ENCODE measurements around the gene ROBO3. TPM values are rescaled to one million over a fixed set of nuclear protein-coding genes. Genes with fewer than 3 reads are reported as not detected.
A peak's percentile ranks its signal among the peaks of the same experiment; 100 is the strongest.

ROBO3 gene
- total RNA-seq, 1 experiment from 2014 or later = 21.3 TPM

DNA sequence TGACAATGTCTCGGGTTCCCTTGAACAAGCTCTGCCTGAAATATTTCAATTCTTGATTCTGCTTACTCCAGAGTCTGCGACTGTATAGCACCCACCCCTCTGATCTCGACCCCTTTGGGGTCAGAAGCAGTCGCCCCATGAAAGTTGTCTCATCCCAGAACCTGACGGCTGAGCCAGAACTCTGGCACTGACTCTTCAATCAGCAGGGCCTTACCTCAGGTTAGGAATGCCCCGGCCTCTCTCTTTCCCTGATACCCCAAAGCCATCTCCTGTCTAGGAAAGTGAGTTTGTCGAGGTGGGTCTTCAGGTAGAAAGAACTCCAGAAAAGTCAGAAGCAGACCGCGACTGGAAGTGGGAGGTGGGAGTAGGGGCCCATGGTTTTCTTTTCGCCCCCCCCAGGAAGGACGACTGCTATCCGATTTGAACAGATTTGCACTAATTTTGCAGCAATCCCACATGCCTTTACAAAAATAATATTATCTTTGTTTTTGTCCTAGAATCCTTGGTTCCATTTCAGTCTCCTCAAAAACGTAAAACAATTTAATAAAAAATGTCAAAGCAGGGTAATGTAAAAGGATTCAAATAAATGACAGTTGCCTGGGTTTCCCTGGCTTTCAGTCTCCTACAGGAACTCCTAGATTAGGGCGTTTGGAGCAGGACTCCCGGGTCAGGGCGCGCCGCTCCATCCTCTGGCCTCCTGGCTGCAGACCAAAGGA is 898 bp upstream of the ROBO3 start (continued):
- TF ChIP-seq, protein P1, sequence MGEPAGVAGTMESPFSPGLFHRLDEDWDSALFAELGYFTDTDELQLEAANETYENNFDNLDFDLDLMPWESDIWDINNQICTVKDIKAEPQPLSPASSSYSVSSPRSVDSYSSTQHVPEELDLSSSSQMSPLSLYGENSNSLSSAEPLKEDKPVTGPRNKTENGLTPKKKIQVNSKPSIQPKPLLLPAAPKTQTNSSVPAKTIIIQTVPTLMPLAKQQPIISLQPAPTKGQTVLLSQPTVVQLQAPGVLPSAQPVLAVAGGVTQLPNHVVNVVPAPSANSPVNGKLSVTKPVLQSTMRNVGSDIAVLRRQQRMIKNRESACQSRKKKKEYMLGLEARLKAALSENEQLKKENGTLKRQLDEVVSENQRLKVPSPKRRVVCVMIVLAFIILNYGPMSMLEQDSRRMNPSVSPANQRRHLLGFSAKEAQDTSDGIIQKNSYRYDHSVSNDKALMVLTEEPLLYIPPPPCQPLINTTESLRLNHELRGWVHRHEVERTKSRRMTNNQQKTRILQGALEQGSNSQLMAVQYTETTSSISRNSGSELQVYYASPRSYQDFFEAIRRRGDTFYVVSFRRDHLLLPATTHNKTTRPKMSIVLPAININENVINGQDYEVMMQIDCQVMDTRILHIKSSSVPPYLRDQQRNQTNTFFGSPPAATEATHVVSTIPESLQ (CRISPR knock-in tag; IDR thresholded peaks at IDR 0.05) = no peak
- TF ChIP-seq, protein P2, sequence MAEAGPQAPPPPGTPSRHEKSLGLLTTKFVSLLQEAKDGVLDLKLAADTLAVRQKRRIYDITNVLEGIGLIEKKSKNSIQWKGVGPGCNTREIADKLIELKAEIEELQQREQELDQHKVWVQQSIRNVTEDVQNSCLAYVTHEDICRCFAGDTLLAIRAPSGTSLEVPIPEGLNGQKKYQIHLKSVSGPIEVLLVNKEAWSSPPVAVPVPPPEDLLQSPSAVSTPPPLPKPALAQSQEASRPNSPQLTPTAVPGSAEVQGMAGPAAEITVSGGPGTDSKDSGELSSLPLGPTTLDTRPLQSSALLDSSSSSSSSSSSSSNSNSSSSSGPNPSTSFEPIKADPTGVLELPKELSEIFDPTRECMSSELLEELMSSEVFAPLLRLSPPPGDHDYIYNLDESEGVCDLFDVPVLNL (CRISPR knock-in tag; IDR thresholded peaks at IDR 0.05; ENCODE audit: borderline replicate concordance, low read depth) = no peak

DNA sequence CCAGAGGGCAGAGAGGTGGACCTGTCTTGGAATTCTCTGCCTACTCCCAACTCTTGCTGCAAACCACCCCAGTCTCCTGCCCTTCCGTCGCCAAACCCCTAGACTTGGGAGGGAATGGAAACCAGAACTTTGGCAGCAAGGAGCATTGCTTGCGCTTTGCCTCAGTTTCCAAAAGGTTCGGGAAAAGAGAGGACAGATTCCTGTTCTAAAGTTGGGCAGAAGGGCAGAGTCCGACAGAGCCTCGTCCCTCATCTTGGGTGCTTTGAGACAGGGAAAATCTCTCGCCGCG is 396 bp upstream of the ROBO3 start:
- no peak for ATAC-seq
- Mint-ChIP-seq H3K27me3 (ENCODE audit: low read depth) (peaks cover 99% of the 10 kb centered on the region), H3K36me3 (no peaks in the 10 kb centered on the region), H3K4me3 (peak overlapping the region; percentile 60), H3K27ac (no peak overlapping the region), H3K9me3 (no peaks in the 10 kb centered on the region), H3K4me1 (peaks cover 40% of the 10 kb centered on the region)
- CTCF ChIA-PET = interaction anchor here (1.3 to 3.3 kb wide), 11 partner anchors 12 to 225 kb away, joined by 3 to 66 read pairs (median 12); partner anchors contain the start of gene MSANTD2
- no peak for DNase-seq (ENCODE audit: low spot score)
- TF ChIP-seq, protein P3, sequence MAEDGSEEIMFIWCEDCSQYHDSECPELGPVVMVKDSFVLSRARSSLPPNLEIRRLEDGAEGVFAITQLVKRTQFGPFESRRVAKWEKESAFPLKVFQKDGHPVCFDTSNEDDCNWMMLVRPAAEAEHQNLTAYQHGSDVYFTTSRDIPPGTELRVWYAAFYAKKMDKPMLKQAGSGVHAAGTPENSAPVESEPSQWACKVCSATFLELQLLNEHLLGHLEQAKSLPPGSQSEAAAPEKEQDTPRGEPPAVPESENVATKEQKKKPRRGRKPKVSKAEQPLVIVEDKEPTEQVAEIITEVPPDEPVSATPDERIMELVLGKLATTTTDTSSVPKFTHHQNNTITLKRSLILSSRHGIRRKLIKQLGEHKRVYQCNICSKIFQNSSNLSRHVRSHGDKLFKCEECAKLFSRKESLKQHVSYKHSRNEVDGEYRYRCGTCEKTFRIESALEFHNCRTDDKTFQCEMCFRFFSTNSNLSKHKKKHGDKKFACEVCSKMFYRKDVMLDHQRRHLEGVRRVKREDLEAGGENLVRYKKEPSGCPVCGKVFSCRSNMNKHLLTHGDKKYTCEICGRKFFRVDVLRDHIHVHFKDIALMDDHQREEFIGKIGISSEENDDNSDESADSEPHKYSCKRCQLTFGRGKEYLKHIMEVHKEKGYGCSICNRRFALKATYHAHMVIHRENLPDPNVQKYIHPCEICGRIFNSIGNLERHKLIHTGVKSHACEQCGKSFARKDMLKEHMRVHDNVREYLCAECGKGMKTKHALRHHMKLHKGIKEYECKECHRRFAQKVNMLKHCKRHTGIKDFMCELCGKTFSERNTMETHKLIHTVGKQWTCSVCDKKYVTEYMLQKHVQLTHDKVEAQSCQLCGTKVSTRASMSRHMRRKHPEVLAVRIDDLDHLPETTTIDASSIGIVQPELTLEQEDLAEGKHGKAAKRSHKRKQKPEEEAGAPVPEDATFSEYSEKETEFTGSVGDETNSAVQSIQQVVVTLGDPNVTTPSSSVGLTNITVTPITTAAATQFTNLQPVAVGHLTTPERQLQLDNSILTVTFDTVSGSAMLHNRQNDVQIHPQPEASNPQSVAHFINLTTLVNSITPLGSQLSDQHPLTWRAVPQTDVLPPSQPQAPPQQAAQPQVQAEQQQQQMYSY (CRISPR knock-in tag; IDR thresholded peaks at IDR 0.05) = no peak
- POLR2A ChIA-PET = no interaction called here

DNA sequence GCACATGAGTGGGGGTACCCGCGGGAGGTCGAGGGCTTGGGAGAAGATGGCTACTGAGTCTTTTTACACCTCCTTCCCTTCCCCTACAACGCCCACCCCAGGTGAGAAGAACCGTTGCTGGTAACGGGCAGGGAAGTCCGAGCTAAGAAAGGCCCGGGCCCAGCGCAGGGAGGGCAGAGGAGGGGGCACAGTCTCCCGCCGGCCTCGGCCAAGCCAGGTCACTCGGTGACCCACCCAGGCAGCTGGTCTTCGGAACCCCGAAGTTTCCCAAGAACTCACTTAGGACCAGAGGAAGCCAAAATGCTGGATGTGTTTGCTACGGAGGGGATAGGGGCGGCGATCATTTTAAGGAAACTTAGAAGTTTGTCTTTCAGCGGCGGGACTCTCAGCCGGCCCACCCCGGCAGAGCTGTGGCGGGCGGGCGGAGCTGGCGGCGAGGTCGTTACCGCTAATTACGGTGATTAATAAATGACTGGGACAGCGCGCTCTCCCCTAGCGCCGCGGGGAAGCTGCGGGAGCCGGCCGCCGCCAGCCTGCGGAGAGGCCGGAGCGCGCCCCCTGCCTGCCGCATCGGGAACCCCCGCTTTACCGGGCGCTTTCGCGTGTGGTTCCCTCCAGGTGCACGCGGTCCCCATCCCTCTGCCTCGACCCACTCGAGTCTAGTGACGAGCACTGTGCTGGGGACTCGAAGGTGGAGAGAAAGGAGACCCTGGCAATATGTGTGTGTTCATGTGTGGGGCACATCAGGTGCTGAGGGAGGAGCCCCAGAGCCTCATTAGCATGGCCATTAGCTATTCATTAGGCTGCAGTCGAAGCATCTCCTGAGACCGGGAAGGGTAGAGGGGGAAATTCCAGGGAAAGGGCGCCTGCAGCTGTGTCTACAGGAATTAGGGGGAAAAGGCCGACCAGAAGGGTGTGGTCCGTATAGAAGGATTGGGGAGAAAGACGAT is 945 bp downstream of the ROBO3 start:
- ChIA-PET POLR2A (interaction anchor here (1.1 kb wide), 1 partner anchor 10 kb away, joined by 5 read pairs; no protein-coding TSS in a partner anchor), CTCF (interaction anchor here (0.6 to 3.3 kb wide), 41 partner anchors 11 to 413 kb away, joined by 3 to 66 read pairs (median 6); partner anchors contain the start of genes CCDC15, MSANTD2, NRGN and ROBO4)
- H3K36me3 Mint-ChIP-seq = no peaks in the 10 kb centered on the region
- H3K4me3 Mint-ChIP-seq = peak overlapping the region; percentile 60
- peaks cover 40% of the 10 kb centered on the region for H3K4me1 Mint-ChIP-seq
- peak; percentile 10; the same call in 1 of the 2 replicates for ATAC-seq
- no peaks in the 10 kb centered on the region for H3K9me3 Mint-ChIP-seq
- H3K27me3 Mint-ChIP-seq (ENCODE audit: low read depth) = peaks cover 100% of the 10 kb centered on the region
- no peak overlapping the region for H3K27ac Mint-ChIP-seq
- DNase-seq (ENCODE audit: low spot score) = peak; percentile 76
- no peak for TF ChIP-seq GABPB1 (CRISPR knock-in tag; IDR thresholded peaks at IDR 0.05)
- TF ChIP-seq IRF2 (CRISPR knock-in tag; IDR thresholded peaks at IDR 0.05; ENCODE audit: borderline replicate concordance, low read depth) = 0 out of 2 replicates have a peak, but pooled peaks have one; percentile 60
- TF ChIP-seq NFATC4 (CRISPR knock-in tag; IDR thresholded peaks at IDR 0.05) = no peak
- TF ChIP-seq TEAD1 (CRISPR knock-in tag; IDR thresholded peaks at IDR 0.05) = peak; percentile 68; the same call in 1 of the 2 replicates
- TF ChIP-seq NFE2L1 (CRISPR knock-in tag; IDR thresholded peaks at IDR 0.05) = no peak
- TF ChIP-seq, protein P4, sequence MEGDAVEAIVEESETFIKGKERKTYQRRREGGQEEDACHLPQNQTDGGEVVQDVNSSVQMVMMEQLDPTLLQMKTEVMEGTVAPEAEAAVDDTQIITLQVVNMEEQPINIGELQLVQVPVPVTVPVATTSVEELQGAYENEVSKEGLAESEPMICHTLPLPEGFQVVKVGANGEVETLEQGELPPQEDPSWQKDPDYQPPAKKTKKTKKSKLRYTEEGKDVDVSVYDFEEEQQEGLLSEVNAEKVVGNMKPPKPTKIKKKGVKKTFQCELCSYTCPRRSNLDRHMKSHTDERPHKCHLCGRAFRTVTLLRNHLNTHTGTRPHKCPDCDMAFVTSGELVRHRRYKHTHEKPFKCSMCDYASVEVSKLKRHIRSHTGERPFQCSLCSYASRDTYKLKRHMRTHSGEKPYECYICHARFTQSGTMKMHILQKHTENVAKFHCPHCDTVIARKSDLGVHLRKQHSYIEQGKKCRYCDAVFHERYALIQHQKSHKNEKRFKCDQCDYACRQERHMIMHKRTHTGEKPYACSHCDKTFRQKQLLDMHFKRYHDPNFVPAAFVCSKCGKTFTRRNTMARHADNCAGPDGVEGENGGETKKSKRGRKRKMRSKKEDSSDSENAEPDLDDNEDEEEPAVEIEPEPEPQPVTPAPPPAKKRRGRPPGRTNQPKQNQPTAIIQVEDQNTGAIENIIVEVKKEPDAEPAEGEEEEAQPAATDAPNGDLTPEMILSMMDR (IDR thresholded peaks at IDR 0.05) = peak; percentile 87
- TF ChIP-seq, protein P1 (CRISPR knock-in tag; IDR thresholded peaks at IDR 0.05) = no peak
- TF ChIP-seq FOXJ3 (CRISPR knock-in tag; IDR thresholded peaks at IDR 0.05; ENCODE audit: borderline replicate concordance) = no peak
- TF ChIP-seq, protein P5, sequence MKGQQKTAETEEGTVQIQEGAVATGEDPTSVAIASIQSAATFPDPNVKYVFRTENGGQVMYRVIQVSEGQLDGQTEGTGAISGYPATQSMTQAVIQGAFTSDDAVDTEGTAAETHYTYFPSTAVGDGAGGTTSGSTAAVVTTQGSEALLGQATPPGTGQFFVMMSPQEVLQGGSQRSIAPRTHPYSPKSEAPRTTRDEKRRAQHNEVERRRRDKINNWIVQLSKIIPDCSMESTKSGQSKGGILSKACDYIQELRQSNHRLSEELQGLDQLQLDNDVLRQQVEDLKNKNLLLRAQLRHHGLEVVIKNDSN (CRISPR knock-in tag; IDR thresholded peaks at IDR 0.05) = peak; percentile 57; the same call in 1 of the 2 replicates
- no peak for TF ChIP-seq ZNF317 (CRISPR knock-in tag; IDR thresholded peaks at IDR 0.05; ENCODE audit: borderline replicate concordance, low read depth)
- TF ChIP-seq, protein P6, sequence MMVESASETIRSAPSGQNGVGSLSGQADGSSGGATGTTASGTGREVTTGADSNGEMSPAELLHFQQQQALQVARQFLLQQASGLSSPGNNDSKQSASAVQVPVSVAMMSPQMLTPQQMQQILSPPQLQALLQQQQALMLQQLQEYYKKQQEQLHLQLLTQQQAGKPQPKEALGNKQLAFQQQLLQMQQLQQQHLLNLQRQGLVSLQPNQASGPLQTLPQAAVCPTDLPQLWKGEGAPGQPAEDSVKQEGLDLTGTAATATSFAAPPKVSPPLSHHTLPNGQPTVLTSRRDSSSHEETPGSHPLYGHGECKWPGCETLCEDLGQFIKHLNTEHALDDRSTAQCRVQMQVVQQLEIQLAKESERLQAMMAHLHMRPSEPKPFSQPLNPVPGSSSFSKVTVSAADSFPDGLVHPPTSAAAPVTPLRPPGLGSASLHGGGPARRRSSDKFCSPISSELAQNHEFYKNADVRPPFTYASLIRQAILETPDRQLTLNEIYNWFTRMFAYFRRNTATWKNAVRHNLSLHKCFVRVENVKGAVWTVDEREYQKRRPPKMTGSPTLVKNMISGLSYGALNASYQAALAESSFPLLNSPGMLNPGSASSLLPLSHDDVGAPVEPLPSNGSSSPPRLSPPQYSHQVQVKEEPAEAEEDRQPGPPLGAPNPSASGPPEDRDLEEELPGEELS (CRISPR knock-in tag; IDR thresholded peaks at IDR 0.05) = 0 out of 2 replicates have a peak, but pooled peaks have one; percentile 47

Measured in WTC11 (cell line).